Measurements from ENCODE around the gene TRPM2.

The TRPM2 gene

DNA sequence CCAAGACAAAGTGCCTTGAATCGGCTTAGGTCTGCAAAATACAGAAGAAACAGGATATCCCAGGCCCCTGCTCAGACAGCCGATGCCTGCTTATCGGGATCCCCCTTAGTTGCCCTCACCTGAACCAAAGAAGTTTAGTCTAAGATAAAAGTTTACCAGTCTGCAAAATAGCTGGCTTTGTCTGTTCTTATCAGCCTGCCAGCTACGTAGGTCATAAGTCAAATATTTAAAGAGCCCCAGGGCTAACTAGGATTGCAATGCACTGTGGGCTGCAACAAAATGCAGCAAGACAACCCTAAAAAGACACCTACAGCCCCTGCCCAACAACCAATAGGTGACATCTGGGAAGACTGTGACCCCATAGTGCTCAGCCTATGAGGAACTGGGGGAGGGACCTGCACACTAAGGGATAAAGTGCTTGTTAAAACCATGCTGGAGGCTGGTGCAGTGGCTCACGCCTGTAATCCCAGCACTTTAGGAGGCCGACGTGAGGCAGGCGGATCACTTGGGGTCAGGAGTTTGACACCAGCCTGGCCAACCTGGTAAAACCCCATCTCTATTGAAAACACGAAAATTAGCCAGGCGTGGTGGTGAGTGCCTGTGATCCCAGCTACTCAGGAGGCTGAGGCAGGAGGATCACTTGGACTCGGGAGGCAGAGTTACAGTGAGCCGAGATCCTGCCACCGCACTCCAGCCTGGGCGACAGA lies 129.3 kb downstream of the TRPM2 start:
- H3K4me3 ChIP-seq (ENCODE audit: low read depth, low read length): no peak overlapping the region
- DNase-seq (ENCODE audit: low read depth): peak; percentile 39
- TF ChIP-seq MAX (IDR thresholded peaks at IDR 0.05; ENCODE audit: low read depth, low read length) (no peak), POLR2A (IDR thresholded peaks at IDR 0.05; ENCODE audit: extremely low read depth, insufficient read length) (no peak), MYC (IDR thresholded peaks at IDR 0.05; ENCODE audit: low read depth, low read length) (no peak)
- TF ChIP-seq, protein P1, sequence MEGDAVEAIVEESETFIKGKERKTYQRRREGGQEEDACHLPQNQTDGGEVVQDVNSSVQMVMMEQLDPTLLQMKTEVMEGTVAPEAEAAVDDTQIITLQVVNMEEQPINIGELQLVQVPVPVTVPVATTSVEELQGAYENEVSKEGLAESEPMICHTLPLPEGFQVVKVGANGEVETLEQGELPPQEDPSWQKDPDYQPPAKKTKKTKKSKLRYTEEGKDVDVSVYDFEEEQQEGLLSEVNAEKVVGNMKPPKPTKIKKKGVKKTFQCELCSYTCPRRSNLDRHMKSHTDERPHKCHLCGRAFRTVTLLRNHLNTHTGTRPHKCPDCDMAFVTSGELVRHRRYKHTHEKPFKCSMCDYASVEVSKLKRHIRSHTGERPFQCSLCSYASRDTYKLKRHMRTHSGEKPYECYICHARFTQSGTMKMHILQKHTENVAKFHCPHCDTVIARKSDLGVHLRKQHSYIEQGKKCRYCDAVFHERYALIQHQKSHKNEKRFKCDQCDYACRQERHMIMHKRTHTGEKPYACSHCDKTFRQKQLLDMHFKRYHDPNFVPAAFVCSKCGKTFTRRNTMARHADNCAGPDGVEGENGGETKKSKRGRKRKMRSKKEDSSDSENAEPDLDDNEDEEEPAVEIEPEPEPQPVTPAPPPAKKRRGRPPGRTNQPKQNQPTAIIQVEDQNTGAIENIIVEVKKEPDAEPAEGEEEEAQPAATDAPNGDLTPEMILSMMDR (IDR thresholded peaks at IDR 0.05; ENCODE audit: low read depth, low read length): no peak

GRCh38 chr21:44483288-44484237 lies 130.1 kb downstream of the TRPM2 start:
- DNase-seq (ENCODE audit: low read depth): no peak
- no peak overlapping the region for H3K4me3 ChIP-seq (ENCODE audit: low read depth, low read length)
- no peak for TF ChIP-seq MAX (IDR thresholded peaks at IDR 0.05; ENCODE audit: low read depth, low read length)
- TF ChIP-seq POLR2A (IDR thresholded peaks at IDR 0.05; ENCODE audit: extremely low read depth, insufficient read length): no peak
- no peak for TF ChIP-seq MYC (IDR thresholded peaks at IDR 0.05; ENCODE audit: low read depth, low read length)
- TF ChIP-seq, protein P1 (IDR thresholded peaks at IDR 0.05; ENCODE audit: low read depth, low read length): no peak

GRCh38 chr21:44484498-44485253 lies 131.3 kb downstream of the TRPM2 start:
- H3K4me3 ChIP-seq (ENCODE audit: low read depth, low read length): no peak overlapping the region
- DNase-seq (ENCODE audit: low read depth): no peak
- TF ChIP-seq POLR2A (IDR thresholded peaks at IDR 0.05; ENCODE audit: extremely low read depth, insufficient read length): no peak
- TF ChIP-seq, protein P1 (IDR thresholded peaks at IDR 0.05; ENCODE audit: low read depth, low read length): no peak
- no peak for TF ChIP-seq MYC (IDR thresholded peaks at IDR 0.05; ENCODE audit: low read depth, low read length)
- TF ChIP-seq MAX (IDR thresholded peaks at IDR 0.05; ENCODE audit: low read depth, low read length): no peak

DNA sequence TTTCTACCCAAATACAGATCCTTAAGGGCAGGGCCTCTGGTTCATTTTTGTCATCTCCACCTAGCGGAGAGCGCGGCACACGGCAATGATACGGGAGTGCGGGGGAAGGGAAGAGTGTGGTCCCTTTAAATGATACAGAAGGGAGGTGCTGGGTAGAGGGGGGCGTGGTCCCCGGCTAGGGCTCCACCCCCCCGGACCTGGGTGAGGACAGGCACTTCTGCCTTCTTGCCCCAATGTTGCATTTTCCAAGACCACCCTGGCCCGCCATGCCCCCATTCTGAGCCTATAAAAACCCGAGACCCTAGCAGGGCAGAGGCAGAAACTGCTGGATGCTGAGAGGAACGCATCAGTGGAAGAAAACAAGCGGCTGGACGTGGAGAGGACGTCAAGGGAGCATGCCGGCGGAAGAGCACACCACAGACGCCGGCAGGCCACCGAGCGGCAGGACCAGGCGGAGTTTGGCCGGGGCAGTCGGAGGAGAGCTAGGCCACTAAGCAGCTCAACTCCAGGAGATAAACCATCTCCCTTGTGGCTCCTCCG lies 131.9 kb downstream of the TRPM2 start:
- no peak for TF ChIP-seq POLR2A (IDR thresholded peaks at IDR 0.05; ENCODE audit: extremely low read depth, insufficient read length)
- TF ChIP-seq MYC (IDR thresholded peaks at IDR 0.05; ENCODE audit: low read depth, low read length): no peak
- TF ChIP-seq MAX (IDR thresholded peaks at IDR 0.05; ENCODE audit: low read depth, low read length): no peak
- TF ChIP-seq, protein P1 (IDR thresholded peaks at IDR 0.05; ENCODE audit: low read depth, low read length): no peak
- H3K4me3 ChIP-seq (ENCODE audit: low read depth, low read length): no peak overlapping the region
- DNase-seq (ENCODE audit: low read depth): no peak

DNA sequence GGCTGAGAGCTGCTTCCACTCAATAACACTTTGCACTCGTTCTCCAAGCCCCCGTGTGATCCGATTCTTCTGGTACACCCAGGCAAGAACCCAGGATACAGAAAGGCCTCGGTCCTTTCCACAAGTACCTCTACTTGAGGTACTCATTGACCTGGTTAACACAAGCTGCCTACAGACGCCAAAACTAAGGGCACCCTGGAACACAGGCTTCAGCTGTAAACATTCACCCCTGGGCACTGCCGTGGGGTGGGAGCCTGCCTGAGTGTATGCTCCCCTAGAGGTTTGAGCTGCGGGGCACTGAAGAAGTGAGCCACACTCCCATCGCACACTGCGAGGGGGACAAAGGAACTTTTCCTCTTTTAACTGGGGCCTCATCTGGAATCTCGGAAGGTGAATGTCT lies 132.4 kb downstream of the TRPM2 start:
- no peak overlapping the region for H3K4me3 ChIP-seq (ENCODE audit: low read depth, low read length)
- TF ChIP-seq MYC (IDR thresholded peaks at IDR 0.05; ENCODE audit: low read depth, low read length) (no peak), POLR2A (IDR thresholded peaks at IDR 0.05; ENCODE audit: extremely low read depth, insufficient read length) (no peak), MAX (IDR thresholded peaks at IDR 0.05; ENCODE audit: low read depth, low read length) (no peak)
- TF ChIP-seq, protein P1 (IDR thresholded peaks at IDR 0.05; ENCODE audit: low read depth, low read length): no peak
- DNase-seq (ENCODE audit: low read depth): no peak

Measured in NB4 (cell line).